Middle frontal gyrus (tissue), 1 donor: ENCODE results near the gene NDUFA3.
A peak's percentile ranks its signal among the peaks of the same experiment; 100 is the strongest.

ENCODE experiments used
- DNase-seq: peaks from one replicate; pipeline ENCODE4 v3.0.0-alpha.2; 2015; ENCODE audit warnings: low spot score; ENCODE audit errors: extremely low spot score

The NDUFA3 gene

DNA sequence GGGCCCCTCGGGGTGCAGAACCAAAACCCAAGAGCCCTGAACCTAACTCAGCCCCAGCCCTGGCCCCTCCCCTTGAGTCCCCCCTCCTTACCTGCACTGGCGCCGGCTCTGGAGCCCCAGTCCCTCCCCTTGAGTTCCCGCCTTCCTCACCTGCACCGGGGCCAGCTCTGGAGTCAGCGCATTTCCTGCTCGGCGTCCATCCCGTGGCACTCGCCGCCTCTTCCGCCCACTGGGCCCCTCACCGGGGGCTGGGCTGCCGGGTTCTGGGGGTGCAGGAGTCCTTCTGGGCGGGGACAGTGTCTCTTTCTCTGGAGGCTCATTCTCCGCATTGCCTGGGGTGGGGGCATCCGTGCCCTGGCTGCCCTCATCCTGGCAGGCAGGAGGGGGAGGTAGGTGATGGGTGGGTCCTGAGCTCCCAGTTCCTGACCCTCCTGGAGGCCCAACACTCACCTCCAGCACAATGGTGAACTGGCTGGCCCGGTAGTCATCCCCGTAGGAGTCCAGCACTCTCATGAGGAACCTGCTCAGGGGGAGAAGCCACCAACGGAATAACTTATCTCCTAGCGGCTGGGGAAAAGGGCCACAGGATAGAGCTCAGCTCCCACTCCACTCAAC, 5.3 kb downstream of the NDUFA3 start:
- DNase-seq: no peak

DNA sequence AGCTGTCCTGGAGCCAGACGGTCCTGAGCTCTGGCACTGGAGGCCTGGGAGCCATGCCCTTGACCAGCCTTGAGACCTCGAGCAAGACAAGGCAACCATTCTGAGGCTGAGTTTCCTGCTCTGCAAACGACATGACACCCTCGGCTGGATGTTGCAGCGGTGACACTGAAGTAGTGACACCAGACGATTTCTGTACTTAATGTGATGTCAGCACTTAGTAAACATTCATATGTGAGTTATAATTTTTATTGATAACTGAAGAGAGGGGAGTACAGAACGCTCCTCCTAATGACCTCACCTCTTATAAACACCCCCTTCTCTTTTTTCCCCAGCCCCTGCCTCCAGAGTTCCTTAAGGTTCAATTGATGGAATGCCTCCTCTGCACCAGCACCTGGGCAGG, 5.8 kb downstream of the NDUFA3 start:
- DNase-seq: no peak

DNA sequence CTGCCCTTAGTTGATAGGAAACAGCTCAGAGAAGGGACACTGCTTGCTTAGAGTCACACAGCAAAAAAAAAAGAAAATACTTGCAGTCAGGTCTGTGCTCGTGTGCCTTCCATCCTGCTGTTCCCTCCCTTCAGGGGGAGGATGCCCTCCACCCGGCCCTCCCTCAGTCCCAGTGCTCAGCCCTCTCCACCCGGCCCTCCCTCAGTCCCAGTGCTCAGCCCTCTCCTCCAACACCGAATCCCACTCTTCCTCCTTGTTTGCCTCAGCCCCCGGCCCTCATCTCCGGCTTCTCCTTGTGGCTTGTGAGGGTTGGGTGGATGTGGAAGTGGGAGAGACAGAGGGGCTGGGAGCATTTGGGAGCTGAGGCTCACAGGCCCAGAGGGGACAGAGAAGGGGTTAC, 7.0 kb downstream of the NDUFA3 start:
- no peak for DNase-seq

DNA sequence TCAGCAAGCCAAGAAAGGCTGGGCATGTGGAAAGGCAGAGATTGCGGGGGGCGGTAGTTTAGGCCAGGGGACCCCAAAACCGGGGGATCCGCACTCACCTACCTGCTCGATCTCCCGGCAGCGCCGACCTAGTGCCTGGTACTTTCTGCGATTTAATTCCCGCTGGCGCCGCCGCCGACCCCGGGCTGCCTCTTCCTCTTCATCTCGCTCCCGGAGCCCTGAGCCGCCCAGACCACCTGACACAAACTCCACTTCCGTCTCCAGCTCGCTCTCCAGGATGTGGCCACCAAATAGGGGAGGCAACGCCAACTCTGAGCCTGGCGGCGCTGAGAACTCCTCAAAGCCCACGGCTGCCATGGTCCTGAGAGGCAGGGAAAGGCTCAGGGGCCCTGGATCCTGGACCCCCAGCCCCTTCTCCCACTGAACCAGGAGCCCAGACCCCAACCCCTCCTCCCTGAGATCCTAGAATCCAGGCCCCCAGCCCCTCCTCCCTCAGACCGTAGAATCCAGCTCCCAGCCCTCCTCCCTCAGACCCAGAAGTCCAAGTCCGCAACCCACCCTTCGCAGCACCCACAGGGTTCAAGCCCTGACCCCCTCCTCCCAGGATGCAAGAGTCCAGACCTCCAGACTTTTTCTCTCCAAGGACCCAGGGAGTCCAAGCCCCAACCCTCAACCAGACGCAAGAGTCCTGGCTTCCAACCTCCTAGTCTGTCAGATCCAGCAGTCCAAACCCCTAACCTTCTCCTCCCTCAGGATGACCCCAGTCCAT, 11.9 kb downstream of the NDUFA3 start:
- no peak for DNase-seq

DNA sequence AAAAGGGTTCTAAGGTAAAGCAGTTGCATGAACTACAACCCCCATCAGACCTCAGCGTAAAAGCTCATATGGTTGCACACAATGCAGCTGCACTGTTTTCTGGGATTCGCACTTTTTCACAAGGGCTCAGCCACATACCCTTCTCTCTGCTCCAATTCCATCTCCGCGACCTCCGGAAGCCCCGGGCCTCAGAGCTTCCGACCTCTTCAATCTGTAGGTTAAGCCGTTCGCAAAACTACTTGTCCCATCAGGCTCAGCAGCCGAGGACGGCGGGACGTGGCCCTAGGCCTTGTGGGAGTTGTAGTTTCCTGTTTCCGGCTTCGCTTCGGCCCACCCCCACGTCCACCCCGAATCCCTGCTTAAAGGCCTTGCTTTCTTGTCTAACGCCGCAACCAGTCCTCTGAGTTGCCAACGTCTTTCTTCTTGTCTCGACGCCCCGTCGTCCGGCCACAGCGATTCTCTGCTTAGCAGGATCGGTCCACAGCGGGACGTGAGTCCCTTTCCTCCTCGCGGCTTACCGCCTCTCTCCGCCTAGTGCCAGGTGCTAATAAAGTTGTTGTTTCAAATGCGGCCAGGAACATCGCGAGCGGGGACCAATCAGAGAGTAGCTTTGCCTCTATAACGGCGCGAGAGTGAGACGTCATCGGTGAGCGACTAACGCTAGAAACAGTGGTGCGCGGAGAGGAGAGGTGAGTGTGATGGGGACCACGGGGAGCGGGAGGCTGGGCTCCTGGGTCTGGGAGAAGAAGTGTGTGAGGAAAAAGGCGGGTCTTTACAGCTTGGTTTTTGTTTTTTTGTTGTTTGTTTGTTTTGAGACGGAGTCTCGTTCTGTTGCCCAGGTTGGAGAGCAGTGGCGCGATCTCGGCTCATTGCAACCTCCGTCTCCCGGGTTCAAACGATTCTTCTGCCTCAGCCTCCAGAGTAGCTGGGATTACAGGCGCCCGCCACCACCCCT, 12.7 kb downstream of the NDUFA3 start, which contains the start of the genes PRPF31 and TFPT:
PRPF31 (plus strand) TSS at position 646 of the 955 bp plus-strand sequence. CDS start 2,525 bp downstream, outside the sequence.
TFPT (minus strand) TSS at position 549 of the 955 bp plus-strand sequence; CDS start at position 161, 388 bp downstream.
- peak; percentile 98 for DNase-seq

DNA sequence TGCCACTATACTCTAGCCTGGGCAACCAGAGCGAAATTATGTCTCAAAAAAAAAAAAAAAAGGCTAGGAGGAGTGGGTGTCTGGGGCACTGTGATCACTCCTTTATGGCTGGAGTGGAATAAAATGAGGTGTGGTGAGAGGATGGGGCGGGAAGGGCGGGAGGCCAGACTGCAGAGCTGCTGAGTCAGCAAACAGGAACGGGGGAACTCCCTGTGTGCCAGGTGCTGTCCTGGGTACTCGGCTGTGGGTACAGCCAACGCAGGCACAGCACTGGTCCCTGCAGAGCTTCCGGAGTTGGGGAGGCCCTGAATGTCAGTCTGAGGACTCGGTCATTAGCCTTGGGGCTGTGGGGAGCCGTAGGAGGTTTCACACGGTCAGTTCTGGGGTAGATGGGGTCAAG, 18.6 kb downstream of the NDUFA3 start:
- DNase-seq: no peak

DNA sequence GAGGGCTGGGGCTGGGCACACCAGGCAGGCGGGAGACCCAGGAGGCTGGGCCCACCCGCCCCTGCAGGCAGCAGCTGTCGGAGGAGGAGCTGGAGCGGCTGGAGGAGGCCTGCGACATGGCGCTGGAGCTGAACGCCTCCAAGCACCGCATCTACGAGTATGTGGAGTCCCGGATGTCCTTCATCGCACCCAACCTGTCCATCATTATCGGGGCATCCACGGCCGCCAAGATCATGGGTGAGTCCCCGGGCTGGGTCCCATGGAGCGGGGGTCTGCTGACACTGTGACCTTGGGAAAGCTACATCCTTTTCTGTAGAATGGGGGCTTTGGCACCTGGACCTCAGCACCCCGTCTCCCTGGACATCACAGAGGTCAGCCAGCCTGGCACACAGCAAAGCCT, 21.0 kb downstream of the NDUFA3 start:
- DNase-seq: no peak

DNA sequence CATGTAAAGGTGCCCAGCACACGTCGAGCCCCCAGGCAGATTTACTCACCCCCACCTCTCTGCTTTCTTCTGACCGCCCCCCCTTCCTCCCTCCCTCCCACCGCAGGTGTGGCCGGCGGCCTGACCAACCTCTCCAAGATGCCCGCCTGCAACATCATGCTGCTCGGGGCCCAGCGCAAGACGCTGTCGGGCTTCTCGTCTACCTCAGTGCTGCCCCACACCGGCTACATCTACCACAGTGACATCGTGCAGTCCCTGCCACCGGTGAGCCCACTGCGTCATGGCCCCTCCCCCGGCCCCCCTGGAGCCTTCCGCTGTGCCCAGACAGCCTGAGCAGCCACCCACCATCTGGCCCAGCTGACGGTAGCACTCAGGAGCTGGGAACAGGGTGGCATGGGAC, 21.7 kb downstream of the NDUFA3 start:
- no peak for DNase-seq

DNA sequence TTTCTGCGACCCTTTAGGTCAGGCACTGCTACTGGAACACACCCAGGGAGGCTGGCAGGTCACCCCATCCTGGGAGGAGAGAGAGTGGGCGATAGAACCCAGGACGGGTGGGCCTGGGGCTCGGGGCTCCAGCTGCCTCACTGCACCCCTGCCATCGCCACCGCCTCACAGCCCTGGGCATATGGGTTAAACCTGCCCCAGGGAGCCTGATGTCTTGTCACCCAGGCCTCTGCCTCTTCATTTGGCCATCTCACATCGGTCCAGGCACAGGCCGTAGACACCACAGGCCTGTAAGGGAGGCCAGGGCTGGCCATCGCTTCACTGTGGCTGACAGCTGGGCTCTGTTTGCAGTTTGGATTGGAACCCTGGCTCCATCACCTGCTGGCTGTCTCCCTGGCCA, 23.1 kb downstream of the NDUFA3 start:
- no peak for DNase-seq

DNA sequence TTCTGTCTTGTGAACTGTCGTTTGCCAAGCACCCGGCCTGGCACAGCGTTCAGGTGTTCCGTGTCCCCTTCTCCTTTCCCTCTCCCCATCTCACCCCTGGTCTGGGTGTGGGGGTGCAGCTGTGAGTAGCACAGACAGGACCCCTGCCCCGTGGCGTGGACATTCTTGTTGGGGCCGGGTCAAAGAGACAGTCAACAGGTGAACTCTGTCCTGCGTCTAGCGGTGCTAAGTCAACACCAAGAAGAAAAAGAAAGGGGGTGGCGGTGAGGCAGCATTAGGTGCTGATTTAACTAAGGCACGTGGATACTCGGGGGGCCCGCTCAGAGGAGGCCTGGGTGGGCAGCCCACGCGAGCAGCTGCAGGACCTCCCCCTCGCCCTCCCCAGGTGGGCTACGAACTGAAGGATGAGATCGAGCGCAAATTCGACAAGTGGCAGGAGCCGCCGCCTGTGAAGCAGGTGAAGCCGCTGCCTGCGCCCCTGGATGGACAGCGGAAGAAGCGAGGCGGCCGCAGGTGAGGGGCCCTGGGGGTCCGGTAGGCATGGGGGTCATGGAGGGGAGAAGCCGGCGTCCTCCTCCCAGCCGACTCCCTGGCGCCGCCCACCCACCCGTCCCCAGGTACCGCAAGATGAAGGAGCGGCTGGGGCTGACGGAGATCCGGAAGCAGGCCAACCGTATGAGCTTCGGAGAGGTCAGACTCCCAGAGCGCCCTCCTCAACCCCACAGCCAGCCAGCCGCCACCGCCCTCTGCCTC, 25.2 kb downstream of the NDUFA3 start:
- DNase-seq: no peak

DNA sequence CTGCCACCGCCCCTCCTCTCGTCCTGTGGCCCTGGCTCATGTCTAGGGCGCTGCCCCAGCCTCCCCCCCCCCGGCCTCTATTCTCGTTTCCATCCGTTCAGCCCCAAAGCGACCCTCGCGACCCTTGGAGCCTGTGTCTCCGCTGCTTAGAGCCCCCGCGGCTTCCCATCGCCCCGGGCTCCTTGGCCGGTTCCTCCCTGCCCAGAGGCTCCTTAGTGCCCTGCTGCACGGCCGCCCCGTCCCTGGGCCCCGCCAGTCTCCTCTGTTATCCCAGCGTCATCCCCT, 25.7 kb downstream of the NDUFA3 start:
- no peak for DNase-seq

DNA sequence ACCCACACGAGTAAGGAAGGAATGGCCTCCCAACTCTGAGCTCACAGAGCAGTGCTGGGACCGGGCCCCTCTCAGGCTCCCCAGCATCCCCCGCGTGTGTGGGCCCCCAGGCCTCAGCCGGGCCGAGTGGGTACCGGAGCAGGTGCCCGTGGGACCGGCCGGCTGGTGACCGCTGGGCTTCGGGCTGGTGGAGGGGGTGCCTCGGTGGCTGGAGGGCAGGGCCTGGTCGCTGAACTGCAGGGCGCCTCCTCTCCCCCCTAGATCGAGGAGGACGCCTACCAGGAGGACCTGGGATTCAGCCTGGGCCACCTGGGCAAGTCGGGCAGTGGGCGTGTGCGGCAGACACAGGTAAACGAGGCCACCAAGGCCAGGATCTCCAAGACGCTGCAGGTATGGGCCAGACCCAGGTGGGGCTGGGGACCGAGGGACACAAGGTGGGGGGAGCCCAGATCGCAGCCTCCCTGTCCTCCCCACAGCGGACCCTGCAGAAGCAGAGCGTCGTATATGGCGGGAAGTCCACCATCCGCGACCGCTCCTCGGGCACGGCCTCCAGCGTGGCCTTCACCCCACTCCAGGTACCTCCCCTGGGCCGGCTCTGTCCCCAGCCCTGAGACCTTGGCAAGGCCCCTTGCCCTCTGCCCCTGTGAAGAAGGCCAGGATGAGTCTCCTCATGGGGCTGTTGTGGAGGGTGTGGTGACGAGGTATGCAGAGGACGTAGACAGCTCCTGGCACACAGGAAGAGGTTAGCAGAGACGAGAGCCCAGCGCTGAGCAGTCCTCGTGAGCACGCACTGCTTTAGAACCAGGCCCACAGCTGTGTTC, 26.4 kb downstream of the NDUFA3 start:
- DNase-seq: no peak

DNA sequence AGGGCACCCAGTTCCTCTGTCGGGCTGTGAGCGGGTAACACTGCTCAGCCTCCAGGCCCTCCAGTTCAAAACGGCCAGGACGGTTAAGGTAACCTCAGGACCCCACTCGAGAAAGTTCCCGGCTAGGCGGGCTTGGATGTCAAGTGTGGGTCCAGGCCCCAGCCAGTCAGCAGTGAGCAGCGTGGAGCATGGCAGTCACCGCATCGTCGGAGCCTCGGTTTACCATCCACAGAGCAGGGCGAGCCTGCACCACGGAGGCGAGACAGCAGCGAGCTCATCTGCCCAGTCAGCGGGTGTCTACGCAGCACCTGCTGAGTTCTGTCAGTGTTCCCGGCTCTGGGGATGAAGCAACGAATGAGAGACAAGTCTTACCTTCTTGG, 27.0 kb downstream of the NDUFA3 start:
- DNase-seq: no peak

DNA sequence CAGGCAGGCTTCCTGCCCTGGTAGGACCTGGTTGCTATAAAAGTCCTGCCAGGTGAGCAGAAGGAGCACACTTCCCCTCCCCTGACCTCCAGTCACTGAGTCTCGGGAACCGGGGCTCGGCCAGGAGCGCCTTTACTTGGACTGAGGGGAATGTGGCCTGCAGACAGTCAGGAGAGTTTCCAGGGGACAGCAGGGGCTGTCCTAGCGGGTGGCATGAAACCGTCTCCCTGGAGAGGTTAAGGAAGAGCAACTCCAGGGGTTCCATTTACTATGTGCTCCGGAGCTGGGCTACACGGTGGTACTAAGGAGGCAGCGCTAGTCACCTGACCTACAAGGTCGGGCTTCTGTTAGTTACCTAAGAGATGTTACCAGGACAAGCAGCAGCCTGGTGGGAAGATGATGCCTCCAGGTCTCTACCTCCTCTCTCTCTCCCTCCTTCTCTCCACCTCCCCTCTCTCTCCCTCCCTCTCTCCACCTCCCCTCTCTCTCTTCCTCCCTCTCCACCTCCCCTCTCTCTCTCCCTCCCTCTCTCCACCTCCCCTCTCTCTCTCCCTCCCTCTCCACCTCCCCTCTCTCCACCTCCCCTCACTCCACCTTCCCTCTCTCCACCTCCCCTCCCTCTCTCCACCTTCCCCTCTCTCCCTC, 30.8 kb downstream of the NDUFA3 start:
- DNase-seq: no peak

DNA sequence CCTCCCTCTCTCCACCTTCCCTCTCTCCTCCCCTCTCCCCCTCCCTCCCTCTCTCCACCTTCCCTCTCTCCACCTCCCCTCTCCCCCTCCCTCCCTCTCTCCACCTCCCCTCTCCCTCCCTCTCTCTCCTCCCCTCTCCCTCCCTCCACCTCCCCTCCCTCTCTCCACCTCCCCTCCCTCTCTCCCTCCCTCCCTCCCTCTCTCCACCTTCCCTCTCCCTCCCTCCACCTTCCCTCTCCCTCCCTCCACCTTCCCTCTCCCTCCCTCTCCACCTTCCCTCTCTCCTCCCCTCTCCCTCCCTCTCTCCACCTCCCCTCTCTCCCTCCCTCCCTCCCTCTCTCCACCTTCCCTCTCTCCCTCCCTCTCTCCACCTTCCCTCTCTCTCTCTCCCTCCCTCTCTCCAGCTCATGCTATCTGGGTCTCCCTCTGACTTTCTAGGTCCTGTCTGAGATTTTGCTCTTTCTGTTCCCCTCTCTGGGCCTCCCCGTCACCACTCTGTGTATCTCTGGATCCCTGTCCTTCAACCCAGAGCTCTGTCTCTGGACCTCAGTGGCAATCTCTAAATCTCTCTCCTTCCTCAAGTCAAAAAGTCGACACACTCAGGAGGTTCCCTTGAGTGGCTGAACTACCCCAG, 31.4 kb downstream of the NDUFA3 start:
- DNase-seq: no peak

DNA sequence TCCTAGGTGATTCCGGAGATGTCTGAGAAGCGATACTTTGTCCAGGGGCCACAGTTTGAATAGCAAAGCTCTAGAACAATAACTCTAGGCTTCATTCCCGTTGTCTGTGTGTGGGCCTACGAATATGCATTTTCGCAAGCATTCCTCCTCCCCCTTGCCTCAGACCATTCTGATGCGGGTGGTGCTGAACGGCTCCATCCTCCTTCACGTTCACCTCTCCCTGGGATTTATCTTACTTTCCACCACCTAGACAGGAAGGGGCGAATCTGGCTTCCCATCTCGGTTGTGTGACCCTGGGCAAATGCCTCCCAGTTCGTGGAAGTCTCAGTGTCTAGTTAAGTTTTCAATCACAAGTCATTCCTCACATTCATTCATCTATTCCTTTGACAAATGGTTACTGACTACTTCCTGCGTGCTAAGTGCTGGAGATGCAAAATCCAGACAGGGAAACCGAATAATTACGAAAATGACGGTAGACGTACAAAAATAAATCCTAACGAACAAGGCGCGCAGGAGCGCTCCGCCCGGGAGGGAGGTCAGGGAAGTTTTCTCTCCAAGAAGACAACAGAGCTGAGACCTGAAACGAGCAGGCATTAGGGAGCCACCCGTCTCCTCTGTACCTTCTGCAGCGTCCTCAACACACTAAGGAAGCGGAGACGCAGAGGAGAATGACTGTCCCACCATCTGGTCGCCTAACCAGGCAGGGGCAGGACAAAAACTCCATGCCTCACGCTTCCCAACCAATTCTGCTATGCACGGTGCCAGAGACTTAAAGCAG, 33.6 kb downstream of the NDUFA3 start:
- DNase-seq: no peak

DNA sequence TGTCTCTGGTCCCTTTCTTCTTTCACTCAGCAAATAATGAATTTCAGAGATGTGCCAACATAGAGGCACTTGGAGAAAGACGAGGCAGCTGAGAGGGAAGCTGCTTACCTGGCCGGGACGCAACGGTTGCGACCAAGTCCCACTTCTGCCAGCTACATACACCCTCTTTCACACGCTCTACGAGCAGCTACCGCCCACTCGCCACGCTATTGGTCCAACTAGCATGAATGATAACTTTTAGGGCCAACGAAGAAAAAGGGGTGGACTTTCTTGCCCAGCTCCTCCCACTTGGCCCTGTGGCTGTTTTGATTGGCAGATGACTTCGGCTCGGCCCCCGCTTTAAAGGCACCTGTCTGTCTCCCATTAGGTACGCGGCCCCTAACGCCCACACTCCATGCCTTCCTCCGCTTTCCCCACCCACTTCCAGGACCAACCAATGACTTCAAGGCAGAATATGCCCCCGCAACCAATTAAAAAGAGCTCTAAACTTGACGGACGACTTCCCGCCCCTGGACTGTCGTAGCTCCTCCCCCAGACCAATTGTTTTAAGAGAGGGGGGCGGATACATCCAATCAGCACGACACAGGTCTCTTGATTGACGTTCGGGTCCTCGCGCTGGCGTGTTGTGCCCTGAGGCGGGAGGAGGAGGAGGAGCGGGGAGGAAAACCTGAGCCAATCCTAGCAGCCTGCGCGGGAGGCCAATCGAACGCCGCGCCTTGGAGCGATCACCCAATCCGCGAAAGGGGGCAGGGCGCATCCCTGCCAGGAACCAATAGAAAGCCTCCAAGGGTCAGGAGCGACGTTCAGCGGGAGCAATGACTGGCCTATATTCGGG, 34.4 kb downstream of the NDUFA3 start:
- peak; percentile 100 for DNase-seq
